Activated CD4-positive, CD25-positive, alpha-beta regulatory T cell treated with anti-CD3 and anti-CD28 coated beads, Interleukin-2, amount 50 U/mL, for 72 hours (primary cell): ENCODE data around the gene INVS.
A peak's percentile ranks its signal among the peaks of the same experiment; 100 is the strongest.
"Not testable (repeated sequence)": the region's sequence is repeated elsewhere in the genome, so short reads cannot be mapped to it uniquely, and the experiment has no call there.

Source experiments
- DNase-seq: peaks from one replicate; pipeline ENCODE4 v3.0.0; 2021

The INVS gene

DNA sequence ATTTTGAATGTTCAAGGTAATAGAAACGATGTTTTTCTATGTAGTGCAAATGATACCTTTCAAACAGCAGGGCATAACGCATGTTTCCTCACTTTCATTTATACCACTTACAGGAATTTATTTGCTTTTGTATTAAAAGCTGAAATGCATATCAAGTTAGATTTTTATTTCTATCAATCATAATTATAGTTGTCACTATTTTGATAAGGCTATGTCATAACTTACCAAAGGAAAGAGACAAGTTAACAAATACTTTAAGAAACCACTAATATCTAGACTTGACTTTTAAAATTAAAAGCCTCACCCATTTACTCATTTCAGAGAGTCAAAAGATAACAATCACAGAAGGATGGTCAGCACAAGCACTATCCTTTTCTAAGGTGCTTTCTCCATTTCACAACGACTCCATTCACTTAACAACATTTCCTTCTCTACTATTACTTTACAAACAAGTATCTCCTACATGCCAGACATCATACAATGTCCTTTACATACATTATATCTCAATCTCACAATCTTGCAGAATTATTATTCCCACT, 12.9 kb upstream of the INVS start:
- no peak for DNase-seq

- DNase-seq = no peak
Measured at GRCh38 chr9:100087218-100087617, 11.8 kb upstream of the INVS start.

GRCh38 chr9:100088202-100088601, 10.8 kb upstream of the INVS start:
- no peak for DNase-seq

GRCh38 chr9:100090880-100091279, 8.2 kb upstream of the INVS start:
- DNase-seq = no peak

DNA sequence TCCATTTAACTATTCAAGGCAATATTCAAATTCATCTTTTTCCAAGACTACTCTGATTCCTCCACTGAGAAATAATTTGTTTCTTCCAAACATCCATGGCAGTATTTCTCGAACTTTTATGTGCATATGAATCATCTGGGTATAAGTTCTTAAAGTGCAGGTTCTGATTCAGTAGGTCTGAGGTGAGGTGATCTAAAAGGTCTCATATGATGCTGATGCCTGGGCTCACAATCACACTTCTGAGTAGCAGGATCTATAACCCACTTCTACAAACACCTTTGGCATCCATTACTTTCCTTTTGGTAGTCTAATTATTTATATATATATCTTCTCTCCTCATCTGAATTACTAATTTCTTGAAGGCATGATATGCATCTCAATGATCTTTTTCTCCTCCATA, 7.4 kb upstream of the INVS start:
- DNase-seq = no peak

DNA sequence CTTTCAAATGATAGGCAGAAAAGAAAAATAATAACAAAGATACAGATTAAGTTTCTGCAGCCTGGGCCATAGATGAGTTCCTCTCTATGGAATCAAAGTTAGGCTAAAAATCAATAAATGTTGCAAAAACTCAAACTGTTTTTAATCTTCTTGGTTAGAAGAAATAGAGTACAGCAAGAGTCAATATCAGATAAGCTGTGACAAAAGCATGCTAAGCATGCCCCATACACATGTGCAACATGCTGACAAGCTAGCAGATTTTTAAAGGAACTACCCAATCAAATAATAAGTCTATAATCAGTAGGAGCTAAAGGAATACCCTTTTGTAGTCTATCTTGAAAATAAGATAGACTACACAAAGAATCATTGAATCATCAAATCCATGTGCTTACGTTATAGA, 7.0 kb upstream of the INVS start:
- no peak for DNase-seq

DNA sequence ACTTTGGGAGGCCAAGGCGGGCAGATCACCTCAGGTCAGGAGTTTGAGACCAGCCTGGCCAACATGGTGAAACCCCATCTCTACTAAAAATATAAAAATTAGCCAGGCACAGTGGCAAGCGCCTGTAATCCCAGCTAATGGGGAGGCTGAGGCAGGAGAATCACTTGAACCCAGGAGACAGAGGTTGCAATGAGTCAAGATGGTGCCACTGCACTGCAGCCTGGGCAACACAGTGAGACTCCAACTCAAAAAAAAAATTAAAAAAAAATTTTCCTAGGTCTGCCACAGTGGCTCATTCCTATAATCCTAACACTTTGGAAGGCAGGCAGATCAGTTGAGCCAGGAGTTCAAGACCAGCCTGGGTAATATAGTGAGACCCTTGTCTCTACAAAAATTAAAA, 4.6 kb upstream of the INVS start:
- DNase-seq = not testable (repeated sequence)

DNA sequence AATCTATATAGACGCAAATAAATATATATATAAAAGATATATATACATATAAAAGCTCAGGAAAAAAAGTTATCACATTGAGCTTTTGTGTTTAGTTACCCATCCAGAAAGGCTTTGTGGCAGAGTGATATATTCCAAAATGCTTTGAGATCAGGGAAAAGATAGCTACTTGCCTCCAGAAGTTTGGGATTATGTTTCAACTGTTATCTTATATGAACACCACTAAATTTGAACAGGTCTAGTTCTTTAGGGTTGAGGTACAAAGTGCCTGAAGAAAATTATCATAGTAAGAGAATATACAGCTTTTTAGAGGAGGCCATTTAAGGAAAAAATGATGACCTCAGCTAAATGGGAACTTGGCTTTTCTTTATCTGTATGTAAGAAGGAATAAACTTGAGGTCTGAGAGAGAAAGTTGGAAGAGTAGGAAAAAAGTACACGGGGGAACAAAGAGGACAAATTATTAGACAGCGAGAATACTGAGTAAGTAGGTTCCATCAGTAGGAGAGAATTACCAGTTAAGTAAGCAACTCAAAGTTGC, 2.6 kb upstream of the INVS start:
- DNase-seq = no peak

DNA sequence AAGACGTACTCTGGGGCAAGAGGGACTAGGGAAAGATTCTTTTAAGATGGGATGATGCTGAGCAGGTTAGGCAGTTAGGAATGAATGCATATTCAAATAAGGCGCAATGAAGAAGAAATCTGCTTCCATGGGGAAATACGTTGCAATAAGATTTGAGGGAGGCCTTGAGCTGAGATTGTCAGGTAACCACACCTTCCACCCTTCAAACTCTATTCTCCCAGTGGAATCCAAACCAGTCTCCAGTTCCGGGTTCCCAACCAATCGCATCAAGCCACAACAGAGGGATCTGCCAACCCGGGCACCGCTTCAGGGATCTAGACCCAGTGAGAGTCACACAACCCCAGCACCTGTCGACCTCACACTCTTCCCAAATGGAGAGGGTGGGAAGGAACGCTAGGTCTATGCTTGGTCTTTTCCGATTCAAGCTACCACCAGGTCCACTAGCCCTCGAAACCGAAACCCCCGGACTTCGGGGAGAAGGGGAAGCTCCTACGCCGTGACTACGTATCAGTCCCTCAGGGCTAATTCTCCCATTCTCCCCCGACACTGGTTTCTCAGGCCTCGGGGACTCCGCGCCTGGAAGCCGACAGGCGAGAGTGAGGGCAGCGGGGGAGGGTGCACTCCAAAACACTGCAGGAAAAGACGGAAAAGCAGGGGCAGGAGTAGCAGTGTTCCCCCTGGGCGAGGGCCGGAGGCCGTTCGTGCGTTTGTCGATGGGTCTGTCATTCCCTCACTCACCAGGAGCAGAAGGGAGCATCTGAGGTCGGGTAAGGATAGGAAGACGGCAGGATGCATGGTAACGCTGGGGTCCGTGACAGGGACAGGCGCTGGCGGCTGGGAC, 777 bp upstream of the INVS start:
- DNase-seq = peak; percentile 40

GRCh38 chr9:100099722-100100042, 639 bp downstream of the INVS start:
- no peak for DNase-seq

GRCh38 chr9:100100146-100100667, 1.2 kb downstream of the INVS start:
- DNase-seq = no peak

DNA sequence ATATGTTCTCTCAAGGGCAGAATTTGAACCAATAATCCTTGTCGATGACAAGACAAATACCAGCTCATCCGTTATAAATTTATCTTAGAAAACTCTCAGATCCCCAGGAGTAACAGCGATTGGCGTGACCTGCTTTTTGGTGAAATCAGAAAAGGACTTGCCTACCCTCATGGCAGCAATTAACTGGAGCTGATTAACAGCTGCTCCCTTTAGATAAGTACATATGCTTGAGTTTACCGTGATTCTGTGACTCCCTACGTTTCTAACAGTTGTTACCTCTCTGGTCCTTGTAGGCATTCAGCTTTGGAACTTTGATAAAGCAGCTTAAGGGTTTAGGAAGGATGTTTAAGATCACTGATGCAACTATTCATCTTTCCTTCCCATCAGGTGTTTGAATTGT, 2.6 kb downstream of the INVS start:
- no peak for DNase-seq

GRCh38 chr9:100104314-100104713, 5.3 kb downstream of the INVS start:
- no peak for DNase-seq

GRCh38 chr9:100105861-100106260, 6.8 kb downstream of the INVS start:
- DNase-seq = no peak

GRCh38 chr9:100106616-100107015, 7.6 kb downstream of the INVS start:
- no peak for DNase-seq

DNA sequence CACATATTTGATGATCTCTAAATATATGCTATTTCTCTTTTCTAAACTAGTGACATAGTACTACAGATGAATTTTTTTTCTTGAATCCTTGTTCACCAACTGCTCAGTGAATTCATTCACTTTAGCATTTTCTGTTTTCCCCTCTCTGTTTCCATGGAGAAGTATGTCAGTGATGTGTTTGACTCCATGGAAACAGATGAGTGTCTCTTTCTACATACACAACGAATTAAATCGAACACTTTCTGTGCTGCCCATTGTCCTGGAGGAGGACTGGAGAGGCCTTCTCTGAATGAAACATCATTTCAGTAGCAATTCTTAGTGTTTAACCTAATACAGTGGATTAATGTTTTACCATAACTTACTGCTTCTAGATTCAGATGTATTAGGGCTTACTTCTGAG, 9.5 kb downstream of the INVS start:
- no peak for DNase-seq

DNA sequence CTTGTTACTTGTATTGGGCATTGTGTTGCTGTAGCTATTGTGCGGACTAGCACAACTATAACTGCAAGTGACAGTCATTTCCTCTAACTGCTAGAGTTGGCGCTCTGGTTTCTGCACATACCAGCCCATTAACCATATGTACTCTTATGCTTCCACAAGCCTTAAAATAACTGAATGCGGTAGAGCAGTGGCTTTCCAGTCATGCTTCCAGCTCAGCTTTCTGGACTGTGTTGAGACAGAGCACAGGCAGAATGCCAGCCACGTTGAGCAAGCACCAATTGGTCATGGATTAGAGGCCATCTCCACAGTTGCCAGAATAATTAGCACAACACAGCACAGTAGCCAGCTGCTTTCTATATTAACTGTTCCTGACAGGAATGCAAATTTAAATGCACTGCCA, 12.2 kb downstream of the INVS start:
- DNase-seq = no peak

DNA sequence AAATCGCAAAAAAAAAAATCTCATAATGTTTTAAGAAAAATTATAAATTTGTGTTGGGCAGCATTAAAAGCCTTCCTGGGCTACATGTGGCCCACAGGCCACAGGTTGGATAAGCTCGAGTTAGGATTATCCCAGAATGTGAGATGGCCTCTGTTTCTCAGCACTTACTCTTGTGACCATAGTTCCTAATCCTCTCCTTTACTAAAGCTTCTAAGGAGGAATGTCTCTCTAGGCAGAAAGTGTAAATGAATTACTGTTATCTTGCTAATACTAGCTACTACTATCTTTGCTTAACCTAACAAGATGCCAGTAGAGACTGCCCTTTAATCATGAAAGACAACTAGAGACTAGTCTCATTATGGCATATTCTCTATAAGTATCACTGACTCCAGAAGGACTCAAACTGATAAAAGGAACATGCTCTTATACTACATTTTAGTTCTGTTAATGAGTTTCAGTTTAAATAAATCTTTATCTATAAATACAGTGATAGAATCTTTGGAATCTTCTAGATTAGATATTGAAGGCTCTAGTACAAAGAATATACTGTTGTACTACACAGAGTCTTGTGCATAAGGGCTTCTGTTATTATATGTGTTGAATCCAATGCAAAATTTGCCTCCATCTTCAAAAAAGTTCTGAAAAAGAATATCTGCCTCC, 13.8 kb downstream of the INVS start:
- DNase-seq = no peak

DNA sequence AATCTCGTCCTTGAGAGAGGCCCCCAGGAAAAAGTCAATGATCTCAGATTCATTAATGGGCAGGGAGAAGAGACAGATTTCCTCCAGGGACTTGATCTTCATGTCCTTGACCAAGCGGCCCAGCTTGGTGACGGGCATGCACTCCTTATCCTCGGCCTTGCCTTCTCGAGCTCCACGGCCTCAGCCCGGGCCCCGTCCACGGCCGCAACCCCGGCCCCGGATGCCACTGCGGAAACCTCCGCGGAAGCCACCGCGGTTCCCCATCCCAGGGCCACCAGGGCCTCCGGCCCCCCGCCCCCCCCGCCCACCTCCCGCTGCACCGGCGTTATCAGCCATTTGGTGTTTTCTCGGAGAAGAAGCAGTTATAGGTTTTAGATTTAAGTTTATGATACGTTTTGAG, 18.3 kb downstream of the INVS start:
- DNase-seq = no peak

DNA sequence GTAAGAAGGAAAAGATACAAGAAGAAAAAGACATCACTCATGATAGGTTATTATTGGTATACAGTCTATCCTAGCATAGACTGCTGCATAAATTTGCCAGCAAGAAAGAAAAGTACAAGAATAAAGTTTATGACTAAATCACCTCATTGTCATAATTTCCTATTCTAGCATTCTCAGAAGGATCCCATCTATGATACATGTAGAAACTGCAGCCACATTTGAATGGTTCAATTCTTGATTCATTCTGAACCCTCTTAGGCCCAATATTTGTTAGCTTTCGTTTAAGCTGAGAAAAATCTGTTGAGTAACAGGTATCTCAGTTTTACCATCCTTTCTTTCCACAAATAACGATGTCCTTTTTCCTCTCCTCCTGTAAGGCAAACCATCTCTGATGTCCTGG, 21.2 kb downstream of the INVS start:
- DNase-seq = no peak

DNA sequence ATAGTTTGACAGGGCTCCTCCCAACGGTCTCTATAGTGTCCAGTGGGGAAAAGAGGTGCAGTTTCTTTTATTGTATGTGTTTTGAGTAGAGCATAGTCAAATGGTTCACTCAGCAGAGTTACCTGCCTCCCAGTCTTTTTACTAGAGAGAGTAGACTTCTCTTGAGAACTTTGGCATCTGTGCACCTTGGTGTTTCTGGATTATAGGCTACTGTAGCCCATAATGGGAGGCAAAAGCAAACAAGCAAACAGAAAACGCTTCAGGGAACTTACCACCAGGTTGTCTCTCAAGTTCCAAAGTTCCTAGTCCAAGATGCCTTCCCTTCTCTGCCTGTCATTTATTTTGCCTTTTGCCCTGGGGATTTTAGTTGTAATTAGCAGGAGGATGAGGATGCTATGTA, 26.2 kb downstream of the INVS start:
- DNase-seq = no peak

GRCh38 chr9:100125910-100126309, 26.9 kb downstream of the INVS start:
- no peak for DNase-seq

GRCh38 chr9:100126423-100126822, 27.4 kb downstream of the INVS start:
- DNase-seq = no peak

GRCh38 chr9:100129772-100130171, 30.7 kb downstream of the INVS start:
- no peak for DNase-seq
